AG04449 (cell line): ENCODE measurements around the gene CDCA5.

Source experiments
- CTCF ChIA-PET: fragments of 350-600 bp; formaldehyde crosslinking; extraction: SDS; loops from one replicate; lab custom pipeline; 2021; ENCODE audit warnings: antibody characterized with exemption; lab: Yijun Ruan, JAX
- POLR2A ChIA-PET: fragments of 400-600, 350-600 bp; formaldehyde crosslinking; extraction: SDS; loops from one replicate; lab custom pipeline; 2020; ENCODE audit warnings: antibody characterized with exemption, inconsistent platforms; lab: Yijun Ruan, JAX
- DNase-seq: peaks from one replicate; pipeline ENCODE4 v3.0.0-alpha.2; 2010; ENCODE audit warnings: low read depth, low spot score
- H3K4me3 ChIP-seq: 2 replicates; pipeline ENCODE4 v1.5.1; 2011; ENCODE audit warnings: low read depth, mild to moderate bottlenecking, control low read depth, low read length
- TF ChIP-seq, protein P1 (sequence below): IDR thresholded peaks from one replicate; pipeline ENCODE4 v1.5.1; 2011; ENCODE audit warnings: mild to moderate bottlenecking, moderate library complexity, low read length, control low read depth, inconsistent platforms; ENCODE audit not compliant: insufficient read depth; ENCODE audit errors: missing control alignments

The CDCA5 gene

DNA sequence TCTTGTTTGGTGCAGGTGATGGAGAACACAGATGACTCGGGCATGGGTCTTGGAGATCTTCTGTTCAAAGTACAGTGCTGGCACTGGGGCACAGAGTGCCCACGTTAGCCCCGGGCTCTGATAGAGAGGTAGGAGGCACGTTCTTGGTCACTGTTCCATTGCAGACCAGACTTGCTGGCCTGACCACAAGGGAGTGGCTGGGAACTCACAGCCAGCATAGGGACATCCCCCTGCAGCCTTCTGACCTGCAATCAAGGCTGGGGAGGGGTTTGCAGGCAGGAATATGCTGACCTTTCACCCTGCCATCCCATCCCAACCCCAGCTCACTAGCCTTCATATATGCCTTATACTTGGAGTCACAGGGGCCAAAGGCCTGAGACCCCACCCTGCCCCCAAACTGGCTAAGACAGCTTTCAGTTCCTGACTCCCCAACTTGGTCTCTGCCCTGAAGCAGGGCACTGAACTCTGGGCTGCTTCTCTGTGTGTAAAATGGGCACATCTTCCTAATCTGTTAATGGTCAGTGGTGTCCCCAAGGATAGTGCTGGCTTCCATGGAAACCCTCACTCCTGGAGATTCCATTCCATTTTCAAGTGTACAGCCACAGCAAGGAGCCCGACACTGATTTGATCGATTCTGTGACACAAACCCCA is 42.9 kb upstream of the CDCA5 start:
- CTCF ChIA-PET: interaction anchor here (1.0 to 1.4 kb wide), 3 partner anchors 13 to 139 kb away, joined by 3 read pairs; no protein-coding TSS in a partner anchor
- TF ChIP-seq, protein P1, sequence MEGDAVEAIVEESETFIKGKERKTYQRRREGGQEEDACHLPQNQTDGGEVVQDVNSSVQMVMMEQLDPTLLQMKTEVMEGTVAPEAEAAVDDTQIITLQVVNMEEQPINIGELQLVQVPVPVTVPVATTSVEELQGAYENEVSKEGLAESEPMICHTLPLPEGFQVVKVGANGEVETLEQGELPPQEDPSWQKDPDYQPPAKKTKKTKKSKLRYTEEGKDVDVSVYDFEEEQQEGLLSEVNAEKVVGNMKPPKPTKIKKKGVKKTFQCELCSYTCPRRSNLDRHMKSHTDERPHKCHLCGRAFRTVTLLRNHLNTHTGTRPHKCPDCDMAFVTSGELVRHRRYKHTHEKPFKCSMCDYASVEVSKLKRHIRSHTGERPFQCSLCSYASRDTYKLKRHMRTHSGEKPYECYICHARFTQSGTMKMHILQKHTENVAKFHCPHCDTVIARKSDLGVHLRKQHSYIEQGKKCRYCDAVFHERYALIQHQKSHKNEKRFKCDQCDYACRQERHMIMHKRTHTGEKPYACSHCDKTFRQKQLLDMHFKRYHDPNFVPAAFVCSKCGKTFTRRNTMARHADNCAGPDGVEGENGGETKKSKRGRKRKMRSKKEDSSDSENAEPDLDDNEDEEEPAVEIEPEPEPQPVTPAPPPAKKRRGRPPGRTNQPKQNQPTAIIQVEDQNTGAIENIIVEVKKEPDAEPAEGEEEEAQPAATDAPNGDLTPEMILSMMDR: no peak
- POLR2A ChIA-PET: interaction anchor here (2.2 kb wide), 1 partner anchor 8 kb away, joined by 7 read pairs; no protein-coding TSS in a partner anchor
- H3K4me3 ChIP-seq: no peak overlapping the region
- DNase-seq: no peak

DNA sequence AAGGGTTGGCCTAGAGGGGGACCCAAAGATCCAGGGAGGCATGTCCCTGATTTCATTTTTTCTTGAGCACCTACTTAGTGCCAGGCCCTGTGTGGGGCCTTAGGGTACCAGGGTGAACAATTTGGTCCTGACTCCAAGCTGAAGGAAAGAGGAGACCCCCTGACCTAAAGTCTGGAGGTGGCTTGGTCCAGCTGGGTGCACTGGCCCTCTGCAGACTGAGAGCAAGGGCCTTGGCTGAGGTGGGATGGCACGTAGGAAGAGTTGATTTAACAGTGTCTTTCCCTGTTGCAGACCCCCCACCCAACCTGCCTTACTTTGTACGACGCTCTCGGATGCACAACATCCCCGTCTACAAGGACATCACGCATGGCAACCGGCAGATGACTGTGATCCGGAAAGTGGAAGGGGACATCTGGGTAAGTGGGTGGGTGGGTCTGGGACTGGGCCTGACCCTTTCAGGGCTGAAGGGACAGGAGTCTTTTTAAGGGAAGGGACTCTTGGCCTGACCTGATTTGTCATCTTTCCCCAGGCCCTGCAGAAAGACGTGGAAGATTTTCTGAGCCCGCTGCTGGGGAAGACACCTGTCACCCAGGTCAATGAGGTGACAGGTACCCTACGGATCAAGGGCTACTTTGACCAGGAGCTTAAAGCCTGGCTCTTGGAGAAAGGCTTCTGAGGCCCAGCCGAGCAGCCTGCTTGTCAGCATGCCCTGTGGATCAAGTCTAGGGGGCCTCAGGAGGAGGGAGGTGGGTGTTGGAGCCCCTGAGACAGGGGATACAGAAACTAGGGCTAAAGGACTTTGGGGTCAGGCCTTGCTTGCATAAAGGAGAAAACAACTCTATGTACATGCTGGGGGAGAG is 41.6 kb upstream of the CDCA5 start:
- POLR2A ChIA-PET: interaction anchor here (2.2 kb wide), 1 partner anchor 10 kb away, joined by 7 read pairs; no protein-coding TSS in a partner anchor
- no peak for DNase-seq
- TF ChIP-seq, protein P1: no peak
- CTCF ChIA-PET: interaction anchor here (1.4 kb wide), 1 partner anchor 141 kb away, joined by 3 read pairs; no protein-coding TSS in a partner anchor
- H3K4me3 ChIP-seq: no peak overlapping the region

DNA sequence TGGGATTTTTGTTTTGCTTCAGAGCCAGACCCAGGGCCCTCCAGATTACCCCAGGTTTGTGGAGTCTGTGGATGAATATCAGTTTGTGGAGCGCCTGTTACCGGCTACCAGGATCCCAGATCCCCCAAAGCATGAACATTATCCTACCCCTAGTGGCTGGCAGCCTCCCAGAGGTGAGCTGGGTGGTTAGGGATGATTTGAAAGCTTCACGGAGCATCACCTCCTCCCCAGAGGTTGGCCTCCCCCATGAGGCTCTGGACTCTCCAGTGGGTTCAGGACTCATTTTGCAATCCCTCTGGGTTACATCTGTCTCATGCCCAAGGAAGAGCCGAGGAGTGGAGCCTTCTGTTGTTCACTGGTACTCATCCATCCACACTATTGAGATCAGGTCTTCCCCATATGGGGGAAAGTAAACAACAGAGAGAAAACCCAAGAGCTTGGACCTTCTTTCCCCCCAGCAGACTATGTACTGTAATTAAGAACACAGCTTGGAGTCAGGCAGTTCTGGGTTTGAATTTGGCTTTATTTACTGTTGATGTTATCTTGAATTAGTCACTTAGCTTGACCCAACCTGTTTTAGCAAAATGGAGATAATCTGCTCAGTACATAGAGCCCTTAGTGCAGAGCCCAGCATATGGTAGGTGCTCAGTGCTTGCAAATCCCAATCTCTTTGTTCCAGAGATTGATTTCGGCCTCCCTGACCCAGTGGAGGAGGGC is 40.8 kb upstream of the CDCA5 start:
- H3K4me3 ChIP-seq: no peak overlapping the region
- POLR2A ChIA-PET: interaction anchor here (0.7 to 2.2 kb wide), 2 partner anchors 10 to 16 kb away, joined by 3 to 7 read pairs; no protein-coding TSS in a partner anchor
- no peak for DNase-seq
- TF ChIP-seq, protein P1: no peak
- CTCF ChIA-PET: interaction anchor here (0.9 to 1.4 kb wide), 2 partner anchors 11 to 12 kb away, joined by 4 read pairs; no protein-coding TSS in a partner anchor

DNA sequence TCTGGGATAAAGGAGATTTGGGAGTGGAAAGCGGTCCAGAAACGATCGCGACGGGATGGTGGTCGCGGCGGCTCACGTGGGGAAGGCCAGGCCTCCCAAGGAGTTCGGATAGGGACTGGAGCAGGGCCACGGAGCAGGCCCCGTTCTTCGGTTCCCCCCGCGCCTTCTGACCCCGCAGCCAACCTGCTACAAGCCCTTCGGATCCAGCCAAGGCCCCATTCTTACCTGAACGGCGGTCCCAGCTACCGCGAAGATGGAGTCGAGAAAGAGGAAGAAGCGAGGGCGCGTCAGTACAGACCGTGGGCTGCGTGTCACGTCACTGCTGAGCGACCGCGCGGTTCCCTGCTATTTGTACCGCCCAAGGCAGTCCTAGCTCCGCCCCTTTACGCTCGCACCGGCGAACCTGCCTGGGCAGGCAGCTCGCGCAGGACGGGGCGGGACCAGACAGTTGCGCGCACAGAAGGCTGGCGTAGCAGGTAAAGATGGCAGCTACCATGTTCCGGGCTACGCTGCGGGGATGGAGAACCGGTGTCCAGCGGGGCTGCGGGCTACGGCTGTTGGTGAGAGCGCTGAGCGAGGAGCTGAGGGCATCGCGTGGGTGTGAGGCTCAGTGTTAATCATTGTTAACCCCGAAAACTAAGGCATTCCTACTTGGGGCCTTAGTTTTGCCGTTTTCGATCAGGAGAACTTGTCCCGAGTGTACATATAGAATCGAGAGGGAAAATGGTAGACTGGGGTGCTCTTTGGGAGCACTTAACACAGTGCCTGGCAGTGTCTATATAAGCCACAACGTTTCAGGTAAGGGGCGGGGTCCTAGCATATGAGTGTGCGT is 38.2 kb upstream of the CDCA5 start, which contains the start of the genes FAU and MRPL49:
Gene FAU, minus strand, starts transcription at position 270 of the 832 bp plus-strand sequence. CDS start 321 bp downstream, outside the sequence.
Gene MRPL49, plus strand, starts transcription at position 457 of the 832 bp plus-strand sequence. Its CDS starts 26 bp downstream, at position 483.
- POLR2A ChIA-PET: interaction anchor here (0.7 to 2.2 kb wide), 9 partner anchors 9 to 274 kb away, joined by 3 to 20 read pairs (median 3); partner anchors contain the start of genes POLA2 and SYVN1
- CTCF ChIA-PET: interaction anchor here (0.7 to 7.1 kb wide), 11 partner anchors 7 to 207 kb away, joined by 3 to 72 read pairs (median 3); partner anchors contain the start of genes ARL2, BATF2, SYVN1 and TM7SF2
- peak; percentile 70 for DNase-seq
- peak within 1 kb of the TSS; percentile 92 for H3K4me3 ChIP-seq
- TF ChIP-seq, protein P1: no peak

DNA sequence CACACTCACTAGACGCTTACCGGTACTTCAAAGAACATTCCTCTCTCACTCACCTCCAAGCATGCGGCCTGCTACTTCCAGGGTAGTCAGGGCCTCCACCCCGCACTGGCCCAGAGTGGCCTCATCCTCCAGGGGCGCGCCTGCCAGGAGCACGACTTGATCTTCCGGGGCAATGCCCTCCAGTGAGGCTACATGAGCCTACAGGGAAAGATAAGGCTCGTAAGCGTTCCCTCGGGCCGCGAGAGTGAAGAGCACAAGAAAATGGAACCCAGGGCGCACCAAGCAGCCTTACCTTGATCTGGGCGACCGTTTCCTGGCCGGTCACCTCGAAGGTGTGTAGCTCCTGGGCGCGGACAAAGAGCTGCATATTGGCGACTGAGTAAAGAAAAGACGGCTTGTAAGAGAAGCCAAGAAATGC is 37.6 kb upstream of the CDCA5 start:
- ChIA-PET POLR2A (interaction anchor here (0.7 to 2.2 kb wide), 9 partner anchors 9 to 273 kb away, joined by 3 to 20 read pairs (median 3); partner anchors contain the start of gene SYVN1), CTCF (interaction anchor here (0.7 to 7.1 kb wide), 11 partner anchors 8 to 273 kb away, joined by 3 to 72 read pairs (median 4); partner anchors contain the start of genes ARL2, BATF2, SYVN1 and TM7SF2)
- peak overlapping the region; percentile 92 for H3K4me3 ChIP-seq
- TF ChIP-seq, protein P1: no peak
- DNase-seq: no peak
